GM10847 (cell line): ENCODE measurements around the gene ZNF500.

Experiments used
- POLR2A ChIP-seq: IDR thresholded peaks from 2 replicates; pipeline ENCODE4 v1.6.1; 2011; ENCODE audit not compliant: insufficient read length; ENCODE audit errors: extremely low read depth

ZNF500 gene

GRCh38 chr16:4744555-4745273, 22.2 kb downstream of the ZNF500 start:
- TF ChIP-seq POLR2A, result no peak

GRCh38 chr16:4743226-4743878, 23.6 kb downstream of the ZNF500 start:
- TF ChIP-seq POLR2A, result no peak

GRCh38 chr16:4737545-4737944, 29.4 kb downstream of the ZNF500 start:
- TF ChIP-seq POLR2A, result no peak

- TF ChIP-seq POLR2A, result no peak
Measured at GRCh38 chr16:4736546-4736945, 30.4 kb downstream of the ZNF500 start.

- peak; percentile 65 for TF ChIP-seq POLR2A
Measured at GRCh38 chr16:4734730-4735535, 32.0 kb downstream of the ZNF500 start.

GRCh38 chr16:4734063-4734729, 32.8 kb downstream of the ZNF500 start, which contains the start of the genes ANKS3 and DNAAF8:
Gene ANKS3 (minus strand): TSS chr16:4734271. CDS start chr16:4730149, 4,122 bp downstream.
Gene DNAAF8 (plus strand): TSS chr16:4734537. CDS start chr16:4736515, 1,978 bp downstream.
- TF ChIP-seq POLR2A, result peak; percentile 53

- TF ChIP-seq POLR2A, result no peak
Measured at GRCh38 chr16:4733747-4734062, 33.3 kb downstream of the ZNF500 start.

- TF ChIP-seq POLR2A, result no peak
Measured at GRCh38 chr16:4733211-4733742, 33.7 kb downstream of the ZNF500 start.

GRCh38 chr16:4729876-4730275, 37.1 kb downstream of the ZNF500 start:
- TF ChIP-seq POLR2A, result no peak

- no peak for TF ChIP-seq POLR2A
Measured at GRCh38 chr16:4728676-4729075, 38.3 kb downstream of the ZNF500 start.

GRCh38 chr16:4726616-4727015, 40.3 kb downstream of the ZNF500 start:
- no peak for TF ChIP-seq POLR2A

GRCh38 chr16:4724661-4725270, 42.2 kb downstream of the ZNF500 start:
- TF ChIP-seq POLR2A, result no peak

GRCh38 chr16:4723071-4723767, 43.7 kb downstream of the ZNF500 start:
- no peak for TF ChIP-seq POLR2A

GRCh38 chr16:4718466-4718865, 48.5 kb downstream of the ZNF500 start:
- TF ChIP-seq POLR2A, result no peak

- TF ChIP-seq POLR2A, result no peak
Measured at GRCh38 chr16:4714996-4715395, 52.0 kb downstream of the ZNF500 start.
